Lower leg skin (tissue), 4 donors: ENCODE data around the gene ATG7. TPM values are rescaled to one million over a fixed set of nuclear protein-coding genes. Genes with fewer than 3 reads are reported as not detected.
A peak's percentile ranks its signal among the peaks of the same experiment; 100 is the strongest.

Experiments used
- DNase-seq, 2 donors: peaks; one replicate each; pipeline ENCODE4 v3.0.0-alpha.2; 2019; ENCODE audit warnings: low spot score in 2 of 2
- H3K4me3 ChIP-seq: fragments of 200-600 bp; sonication (generic); 2 replicates; pipeline ENCODE4 v1.5.1; 2017; ENCODE audit warnings: mild to moderate bottlenecking, low read depth; ENCODE audit not compliant: poor library complexity, severe bottlenecking
- CTCF ChIP-seq, 3 donors: fragments of 450-650 bp; IDR thresholded peaks; one replicate each; pipeline ENCODE4 v1.5.1; 2016; ENCODE audit warnings: antibody characterized with exemption in 3 of 3, mild to moderate bottlenecking in 3 of 3, moderate library complexity in 2 of 3
- POLR2A ChIP-seq, 2 donors: fragments of 450-650 bp; IDR thresholded peaks; one replicate each; pipeline ENCODE4 v1.6.1; 2016 to 2017; ENCODE audit warnings: antibody characterized with exemption in 2 of 2, mild to moderate bottlenecking in 1 of 2, moderate library complexity in 1 of 2
- WGBS, 2 donors: methylation state at CpG; one replicate each; pipeline ENCODE4 v1.1.5; 2018; 5-methylcytosine and 5-hydroxymethylcytosine counted together
- intact Hi-C: fragments of 100-400 bp; cut with DNase I; formaldehyde crosslinking; loops from one replicate; pipeline ENCODE4 v1.15.0; 2023; ENCODE audit warnings: low total_unique reads
- total RNA-seq, 4 donors: library from RNA; depleted of rRNA; stranded (reverse); fragments of >200 nt; gene quantifications; one replicate each; pipeline ENCODE4 v1.1.0, GENCODE V29; 2016

The ATG7 gene
- total RNA-seq, 4 donors from 2014 or later = 38.8 to 110 (median 53.2) TPM

DNA sequence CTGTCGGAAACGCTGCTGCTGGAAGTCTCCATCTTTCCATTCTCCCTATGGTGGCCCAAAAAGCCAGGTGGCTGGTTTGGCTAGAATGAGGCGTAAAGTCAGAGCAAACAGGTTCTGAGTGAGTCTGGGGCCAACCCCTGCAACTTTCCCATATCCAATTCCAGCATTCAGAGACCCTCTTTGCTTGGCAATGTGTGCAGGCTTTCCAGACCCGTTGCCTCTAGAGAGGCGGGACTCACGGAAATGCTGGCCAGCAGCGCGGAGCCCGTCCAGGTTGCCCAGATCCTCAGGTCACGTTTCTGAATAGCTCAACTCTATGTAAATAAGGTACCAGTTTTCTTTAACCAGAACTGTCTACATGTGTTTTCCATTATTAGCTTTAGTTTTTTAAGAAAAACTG lies 303.5 kb downstream of the ATG7 start:
- no peak for DNase-seq
- 78 to 82% methylated on average over 10 of the region's 10 CpGs for WGBS, 2 donors
- H3K4me3 ChIP-seq = no peak overlapping the region
- no peak for TF ChIP-seq POLR2A (IDR thresholded peaks at IDR 0.05)
- no peak for TF ChIP-seq CTCF (IDR thresholded peaks at IDR 0.05)
- intact Hi-C loops = no loop called here

GRCh38 chr3:11576453-11576852 lies 304.3 kb downstream of the ATG7 start:
- no peak for DNase-seq
- WGBS, 2 donors = 56 to 64% methylated on average over 9 of the region's 9 CpGs
- intact Hi-C loops = no loop called here
- no peak for TF ChIP-seq POLR2A (IDR thresholded peaks at IDR 0.05)
- TF ChIP-seq CTCF (IDR thresholded peaks at IDR 0.05) = no peak
- no peak overlapping the region for H3K4me3 ChIP-seq

GRCh38 chr3:11578169-11578568 lies 306.0 kb downstream of the ATG7 start:
- no peak overlapping the region for H3K4me3 ChIP-seq
- peak in 1 of 2 donors; percentile 17 for DNase-seq
- 87 to 89% methylated on average over 8 of the region's 8 CpGs for WGBS, 2 donors
- TF ChIP-seq POLR2A (IDR thresholded peaks at IDR 0.05) = no peak
- TF ChIP-seq CTCF (IDR thresholded peaks at IDR 0.05) = no peak
- intact Hi-C loops = no loop called here

DNA sequence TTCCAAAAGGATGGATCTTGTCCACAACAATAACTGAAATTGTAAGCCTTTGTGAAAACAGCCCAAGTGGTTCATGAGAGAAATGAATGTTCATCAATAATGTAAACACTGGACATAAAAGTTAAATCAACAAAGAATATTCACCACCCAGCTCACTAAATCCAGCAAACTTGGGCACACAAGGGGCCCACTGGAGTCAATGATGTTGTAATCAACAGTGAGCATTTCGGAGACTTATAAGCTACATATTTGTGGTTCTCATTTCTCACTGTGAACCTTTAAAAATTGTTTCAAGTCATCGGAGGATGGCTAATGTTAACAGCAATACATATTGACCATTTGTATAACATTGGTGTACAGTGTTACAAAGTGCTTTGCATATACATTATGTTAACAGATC lies 308.4 kb downstream of the ATG7 start:
- intact Hi-C loops = no loop called here
- TF ChIP-seq POLR2A (IDR thresholded peaks at IDR 0.05) = no peak
- no peak for TF ChIP-seq CTCF (IDR thresholded peaks at IDR 0.05)
- 81 to 92% methylated on average over 2 of the region's 2 CpGs for WGBS, 2 donors
- no peak overlapping the region for H3K4me3 ChIP-seq
- DNase-seq = peak in 1 of 2 donors; percentile 0

DNA sequence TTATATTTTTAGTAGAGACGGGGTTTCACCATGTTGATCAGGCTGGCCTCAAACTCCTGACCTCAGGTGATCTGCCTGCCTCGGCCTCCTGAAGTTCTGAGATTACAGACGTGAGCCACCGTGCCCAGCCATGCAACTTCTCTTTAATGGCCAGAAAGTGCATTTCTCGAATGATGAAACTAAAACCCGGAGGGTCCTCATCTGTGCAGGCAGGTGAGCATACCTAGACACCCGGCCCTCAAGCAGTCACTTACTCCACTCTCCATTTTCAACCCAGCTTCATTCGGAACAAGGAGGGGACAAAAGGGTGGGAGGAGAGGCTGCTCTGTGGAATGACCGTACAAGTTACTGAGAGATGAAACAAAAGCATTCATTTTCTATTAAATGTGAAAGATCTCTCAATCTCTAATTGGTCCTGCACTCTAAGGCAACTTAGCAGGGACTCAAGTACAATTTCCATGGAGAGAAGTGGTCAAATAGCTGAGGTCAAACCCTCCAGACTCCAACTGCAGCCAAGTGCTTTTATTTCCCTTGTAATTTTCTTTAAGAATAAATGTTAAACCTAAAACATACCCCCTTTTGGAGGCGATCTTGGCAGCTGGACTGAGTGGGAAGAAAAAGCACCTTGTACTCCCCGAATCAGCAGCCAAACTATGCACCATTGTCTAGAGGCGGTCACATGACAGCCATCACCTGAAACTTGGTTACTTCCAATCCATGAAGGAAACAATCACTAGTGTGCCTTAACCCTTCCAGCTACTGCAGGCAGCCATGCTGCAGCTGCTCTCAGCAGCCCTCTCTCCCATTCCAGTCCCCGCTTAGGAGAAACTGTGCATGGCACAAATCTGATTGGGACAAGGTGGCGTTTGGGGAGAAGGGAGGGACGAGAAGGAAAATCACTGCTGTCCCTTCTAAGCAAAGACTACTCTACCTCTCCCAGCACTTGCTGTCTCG lies 309.3 kb downstream of the ATG7 start:
- intact Hi-C loops = no loop called here
- peak in 1 of 2 donors; percentile 71 for DNase-seq
- no peak for TF ChIP-seq POLR2A (IDR thresholded peaks at IDR 0.05)
- TF ChIP-seq CTCF (IDR thresholded peaks at IDR 0.05) = no peak
- WGBS, 2 donors = 38 to 40% methylated on average over 16 of the region's 16 CpGs
- no peak overlapping the region for H3K4me3 ChIP-seq
